Measurements from ENCODE around the gene ATP9B.

Gene ATP9B

DNA sequence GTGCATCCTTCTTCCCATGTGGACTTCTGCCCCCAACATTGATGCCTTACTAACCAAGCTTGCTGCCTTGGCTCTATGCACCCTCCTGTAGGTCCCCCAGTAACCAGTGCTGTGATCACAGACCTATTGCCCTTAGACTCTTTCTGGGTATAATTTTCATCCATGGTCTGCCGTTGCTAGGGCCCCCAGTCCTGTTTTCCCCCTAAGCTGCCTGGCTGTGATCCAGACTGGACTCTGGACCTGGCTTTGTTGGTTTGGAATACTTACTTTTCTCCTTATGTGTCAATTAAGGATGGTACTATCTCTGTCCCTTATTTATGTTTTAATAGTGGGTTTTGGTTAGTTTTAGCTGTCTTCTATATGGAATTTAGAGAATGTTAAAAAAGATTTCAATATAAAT is 26.0 kb downstream of the ATP9B start:
- TF ChIP-seq, protein P1, sequence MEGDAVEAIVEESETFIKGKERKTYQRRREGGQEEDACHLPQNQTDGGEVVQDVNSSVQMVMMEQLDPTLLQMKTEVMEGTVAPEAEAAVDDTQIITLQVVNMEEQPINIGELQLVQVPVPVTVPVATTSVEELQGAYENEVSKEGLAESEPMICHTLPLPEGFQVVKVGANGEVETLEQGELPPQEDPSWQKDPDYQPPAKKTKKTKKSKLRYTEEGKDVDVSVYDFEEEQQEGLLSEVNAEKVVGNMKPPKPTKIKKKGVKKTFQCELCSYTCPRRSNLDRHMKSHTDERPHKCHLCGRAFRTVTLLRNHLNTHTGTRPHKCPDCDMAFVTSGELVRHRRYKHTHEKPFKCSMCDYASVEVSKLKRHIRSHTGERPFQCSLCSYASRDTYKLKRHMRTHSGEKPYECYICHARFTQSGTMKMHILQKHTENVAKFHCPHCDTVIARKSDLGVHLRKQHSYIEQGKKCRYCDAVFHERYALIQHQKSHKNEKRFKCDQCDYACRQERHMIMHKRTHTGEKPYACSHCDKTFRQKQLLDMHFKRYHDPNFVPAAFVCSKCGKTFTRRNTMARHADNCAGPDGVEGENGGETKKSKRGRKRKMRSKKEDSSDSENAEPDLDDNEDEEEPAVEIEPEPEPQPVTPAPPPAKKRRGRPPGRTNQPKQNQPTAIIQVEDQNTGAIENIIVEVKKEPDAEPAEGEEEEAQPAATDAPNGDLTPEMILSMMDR (IDR thresholded peaks at IDR 0.05; ENCODE audit: low read depth, low read length) = no peak
- no peak for DNase-seq (ENCODE audit: extremely low read depth, low read depth)

DNA sequence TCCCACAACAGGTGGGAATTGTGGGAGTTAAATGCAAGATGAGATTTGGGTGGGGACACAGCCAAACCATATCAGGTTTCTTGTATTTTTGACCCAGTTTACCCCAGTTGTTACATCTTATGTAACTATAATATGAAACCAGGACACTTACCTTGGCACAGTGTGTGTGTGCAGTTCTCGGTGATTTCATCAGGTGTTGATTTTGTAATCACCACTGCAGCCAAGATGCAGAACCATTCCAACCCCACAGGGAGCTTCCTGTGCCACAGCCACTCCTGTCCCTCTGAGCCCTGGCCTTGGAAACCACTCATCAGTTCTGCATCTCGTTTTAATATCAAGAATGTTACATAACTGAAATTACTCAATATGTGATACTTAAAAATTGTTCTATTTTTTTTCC is 31.8 kb downstream of the ATP9B start:
- TF ChIP-seq, protein P1 (IDR thresholded peaks at IDR 0.05; ENCODE audit: low read depth, low read length) = no peak
- no peak for DNase-seq (ENCODE audit: extremely low read depth, low read depth)

DNA sequence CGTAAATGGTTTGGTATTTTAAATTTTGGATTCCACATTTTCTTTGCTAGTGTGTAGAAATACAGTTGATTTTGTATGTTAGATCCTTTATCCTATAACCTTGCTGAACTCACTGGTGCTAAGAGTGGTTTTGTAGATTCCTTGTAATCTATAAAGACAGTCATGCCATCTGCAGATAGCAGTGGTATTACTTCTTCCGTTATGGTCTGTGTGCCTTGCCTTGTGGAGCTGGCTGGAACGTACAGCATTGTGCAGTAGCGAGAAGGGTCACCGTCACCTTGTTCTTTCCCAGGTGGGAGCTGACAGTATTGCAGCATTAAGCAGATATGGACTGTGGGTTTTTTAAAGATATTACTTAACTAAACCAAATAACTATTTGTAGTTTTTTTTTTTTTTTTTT is 33.7 kb downstream of the ATP9B start:
- TF ChIP-seq, protein P1 (IDR thresholded peaks at IDR 0.05; ENCODE audit: low read depth, low read length) = no peak
- DNase-seq (ENCODE audit: extremely low read depth, low read depth) = no peak

DNA sequence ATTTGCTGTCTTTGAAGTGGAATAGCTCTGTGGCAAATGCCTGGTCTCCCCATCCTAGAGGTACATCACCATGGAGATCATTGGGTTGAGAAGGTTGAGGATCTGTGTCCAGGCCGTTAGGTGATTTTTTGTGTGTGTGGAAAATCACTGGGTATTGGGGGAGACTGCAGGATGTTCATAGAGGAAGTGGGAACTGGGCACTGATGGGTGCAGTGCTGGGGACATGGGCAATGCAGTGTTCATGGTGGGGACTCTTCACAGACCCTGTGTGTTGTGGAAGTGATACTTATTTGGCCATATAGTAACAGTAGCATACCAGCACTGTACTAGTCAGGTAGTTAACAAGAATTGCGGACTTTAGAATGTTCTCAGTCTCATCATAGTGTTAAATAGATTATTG is 34.9 kb downstream of the ATP9B start:
- DNase-seq (ENCODE audit: extremely low read depth, low read depth) = no peak
- TF ChIP-seq, protein P1 (IDR thresholded peaks at IDR 0.05; ENCODE audit: low read depth, low read length) = no peak

DNA sequence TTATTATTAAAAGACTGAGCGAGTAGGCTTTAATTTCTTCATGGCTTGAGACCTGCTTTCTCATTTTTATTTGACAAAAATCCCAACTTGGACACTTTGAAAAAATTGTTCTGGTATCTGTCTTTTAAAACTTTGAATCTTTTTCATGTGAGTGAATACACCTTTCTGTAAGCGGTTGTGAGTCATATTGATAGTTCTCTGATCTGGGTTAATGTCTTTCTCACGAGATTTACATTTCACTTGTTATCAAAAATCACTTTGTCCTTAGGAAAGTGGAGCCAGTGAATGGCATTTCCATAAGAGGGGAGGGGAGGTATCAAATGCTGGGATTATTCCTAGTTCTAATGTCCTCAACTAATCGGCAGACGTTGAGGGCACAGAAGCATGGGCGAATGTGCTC is 36.3 kb downstream of the ATP9B start:
- TF ChIP-seq, protein P1 (IDR thresholded peaks at IDR 0.05; ENCODE audit: low read depth, low read length) = no peak
- DNase-seq (ENCODE audit: extremely low read depth, low read depth) = no peak

DNA sequence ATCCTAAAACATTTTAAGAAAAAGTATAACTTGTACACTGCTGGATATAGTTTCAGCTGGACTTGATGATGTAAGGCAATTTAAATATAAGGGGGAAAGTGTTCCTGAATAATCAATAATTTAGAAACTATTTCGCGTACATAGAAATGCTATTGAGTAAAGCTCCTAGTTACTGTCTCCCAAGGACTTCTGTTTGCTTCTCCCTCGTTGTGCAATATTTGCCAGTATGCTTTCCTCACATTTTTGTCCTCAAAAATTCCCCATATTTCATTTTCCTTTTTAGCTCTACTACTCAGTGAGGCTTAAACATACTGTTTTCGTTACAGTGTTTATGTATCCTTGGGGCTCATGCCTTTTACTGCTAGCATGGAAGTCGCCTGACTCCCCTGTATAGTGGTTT is 36.9 kb downstream of the ATP9B start:
- TF ChIP-seq, protein P1 (IDR thresholded peaks at IDR 0.05; ENCODE audit: low read depth, low read length) = no peak
- no peak for DNase-seq (ENCODE audit: extremely low read depth, low read depth)

DNA sequence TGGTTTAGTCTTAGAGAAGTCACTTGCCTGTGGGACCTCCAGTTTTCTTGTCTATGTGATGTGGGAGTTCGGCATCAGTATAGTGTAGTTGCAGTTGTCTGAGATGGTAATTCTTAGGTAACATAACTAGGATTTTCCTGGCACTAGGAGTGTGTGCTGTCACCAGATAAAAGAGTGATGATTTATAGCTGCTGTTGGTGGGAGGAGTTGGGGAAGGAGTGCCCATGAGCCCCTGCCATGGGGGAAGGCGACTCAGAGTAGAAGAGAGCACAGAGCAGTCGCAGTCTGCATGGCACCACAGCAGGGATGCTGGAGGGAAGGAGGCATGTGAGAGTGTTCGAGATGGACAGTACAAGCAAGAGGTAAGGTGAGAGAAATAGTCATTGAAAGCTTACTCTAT is 38.7 kb downstream of the ATP9B start:
- TF ChIP-seq, protein P1 (IDR thresholded peaks at IDR 0.05; ENCODE audit: low read depth, low read length) = no peak
- no peak for DNase-seq (ENCODE audit: extremely low read depth, low read depth)
